NCI-H524 (cell line): ENCODE data around the gene SETBP1.
A peak's percentile ranks its signal among the peaks of the same experiment; 100 is the strongest.

ENCODE experiments used
- DNase-seq, 2 experiments: peaks; one replicate each; lab custom pipeline; 2025; lab: John Stamatoyannopoulos, UW

Gene SETBP1

DNA sequence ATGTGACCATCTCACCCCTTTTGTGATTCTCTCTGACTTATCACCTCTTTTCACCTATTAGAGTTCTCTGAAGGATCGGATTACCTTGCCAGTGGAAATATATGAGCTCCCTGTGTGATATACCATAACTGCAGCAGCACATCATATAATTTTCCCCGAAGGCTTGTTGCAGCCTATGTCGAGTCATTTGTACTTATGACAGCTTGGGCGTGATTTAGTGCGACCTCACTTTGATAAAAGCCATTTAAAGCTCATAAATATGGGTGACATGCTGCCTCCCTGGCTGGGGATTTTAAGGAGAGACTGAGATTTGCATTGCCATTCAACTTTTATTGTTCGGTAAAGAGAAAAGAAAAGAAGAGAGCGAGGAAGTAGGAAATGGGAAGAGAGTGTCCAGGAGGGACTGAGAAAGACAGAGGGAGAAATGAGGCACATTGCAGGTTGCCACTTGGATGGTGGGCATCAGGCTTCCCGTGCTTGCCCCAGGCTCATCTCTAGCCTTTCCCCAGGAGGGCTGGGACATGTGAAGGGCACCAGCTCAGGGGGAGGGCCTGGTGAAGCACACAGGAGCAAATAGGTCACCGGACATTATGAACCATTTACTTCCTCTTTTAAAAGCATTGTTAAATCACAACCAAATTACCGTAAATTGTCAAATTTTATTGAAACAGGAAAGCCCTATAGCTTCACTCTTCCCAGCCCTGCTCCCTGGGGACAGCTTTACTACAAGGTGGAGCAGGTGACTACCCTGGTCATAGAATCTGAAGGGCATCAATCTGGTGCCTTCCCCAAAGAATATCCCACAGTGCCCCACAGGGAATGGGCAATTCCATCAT is 161.3 kb downstream of the SETBP1 start:
- no peak for DNase-seq

DNA sequence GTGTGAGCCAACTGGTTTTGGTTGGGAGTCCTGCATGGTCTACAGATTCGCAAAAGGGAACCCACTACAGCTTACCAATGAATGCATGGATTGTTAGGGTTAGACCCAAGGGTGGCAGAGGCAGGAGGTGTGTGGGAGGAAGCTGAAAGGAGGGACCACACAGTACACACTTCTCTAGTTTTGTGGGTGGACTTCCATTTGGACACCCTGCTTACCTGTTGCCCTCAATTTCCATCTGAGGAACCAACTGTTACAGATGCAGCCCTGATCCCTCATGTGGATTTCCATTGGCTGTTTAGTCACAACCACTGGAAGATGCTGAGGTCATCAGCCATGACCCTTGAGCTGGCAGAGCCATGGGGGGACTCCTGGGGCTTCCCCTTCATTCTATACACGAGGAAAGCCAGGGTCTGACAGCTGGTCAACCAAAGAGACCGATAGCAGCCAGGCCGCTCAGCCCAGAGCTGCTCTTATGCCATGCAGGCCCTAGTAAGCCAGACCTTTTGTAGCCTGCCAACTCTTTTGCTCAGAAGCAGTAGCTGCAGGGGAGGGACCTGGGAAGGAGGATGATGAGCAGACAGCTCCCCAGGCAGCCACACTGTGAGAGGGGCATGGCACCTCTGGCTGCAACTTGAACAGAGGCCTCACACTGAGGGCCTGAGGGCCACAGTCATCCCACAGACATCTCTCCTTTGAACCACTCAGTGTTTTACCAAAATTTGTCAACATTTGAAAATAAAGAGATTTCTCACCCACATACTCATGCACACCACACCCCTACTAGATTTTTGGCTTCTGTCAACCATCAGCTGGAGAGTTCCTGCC is 162.1 kb downstream of the SETBP1 start:
- no peak for DNase-seq

DNA sequence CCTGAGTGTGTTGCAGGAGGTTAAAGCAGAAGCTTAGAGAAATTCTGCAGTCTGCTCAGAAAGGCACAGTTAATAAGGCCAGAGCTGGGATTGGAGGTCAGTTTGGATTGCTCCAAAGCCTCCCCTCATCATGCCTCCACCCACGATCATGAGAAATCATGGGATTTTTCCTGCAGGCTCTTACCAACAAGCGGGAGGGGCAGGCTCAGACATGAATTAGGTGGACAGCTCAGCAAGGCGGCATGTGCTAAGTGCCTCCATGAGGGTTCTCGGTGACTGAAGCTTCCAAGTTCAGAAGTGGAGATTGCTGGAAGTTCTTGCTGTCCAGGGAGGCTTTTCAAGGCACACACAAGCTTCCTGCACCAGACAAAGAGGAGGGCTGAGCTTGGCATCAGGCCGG is 163.8 kb downstream of the SETBP1 start:
- no peak for DNase-seq

DNA sequence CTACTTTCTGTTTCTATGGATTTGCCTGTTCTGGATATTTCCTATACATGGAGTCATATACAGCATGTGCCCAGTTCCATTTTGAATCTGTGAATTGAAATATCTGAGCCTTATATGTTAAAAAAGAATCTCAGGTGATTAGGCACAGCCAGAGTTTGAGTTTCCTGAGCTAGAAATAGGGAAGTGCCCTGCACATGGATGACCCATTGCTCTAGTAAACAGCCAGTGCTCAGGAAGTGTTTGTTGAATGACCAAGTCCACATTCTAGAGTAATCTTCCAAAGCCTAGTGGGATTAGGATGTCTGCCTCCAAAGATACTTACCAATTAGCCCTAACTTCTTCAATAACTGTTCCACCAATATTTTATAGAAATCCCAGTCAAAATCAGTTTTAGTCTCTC is 165.8 kb downstream of the SETBP1 start:
- no peak for DNase-seq

DNA sequence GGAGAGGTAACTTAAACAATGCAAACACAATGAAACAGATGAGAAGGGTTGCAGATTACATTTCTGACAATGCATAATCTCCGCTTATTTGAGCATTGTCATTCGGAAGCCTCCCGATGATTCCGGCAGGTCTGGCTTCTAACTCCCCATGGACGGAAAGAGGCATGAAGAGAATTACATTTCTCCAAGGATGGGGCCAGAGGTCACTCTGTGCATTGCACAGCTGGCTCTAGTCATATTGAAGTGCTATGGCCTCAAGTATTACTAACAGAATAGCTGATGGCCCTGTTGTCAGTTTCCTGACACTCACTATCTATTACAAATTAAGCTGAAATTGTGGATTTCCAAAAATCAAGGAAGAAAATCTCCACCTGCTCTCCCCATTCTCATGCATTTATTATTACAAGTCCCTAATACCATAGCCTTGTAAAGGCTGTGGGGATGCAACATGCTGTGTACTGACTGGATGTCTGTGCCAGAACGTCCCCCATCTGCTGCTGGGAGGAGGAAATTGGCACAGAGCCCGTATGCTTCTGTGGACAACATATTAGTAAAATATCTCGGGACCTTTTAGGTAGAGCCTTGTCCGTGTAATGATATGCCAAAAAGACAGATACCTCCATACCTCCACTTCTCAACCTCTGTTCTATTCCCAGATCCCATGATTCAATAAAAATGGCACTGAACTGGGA is 168.1 kb downstream of the SETBP1 start:
- peak; percentile 58 to 78 for DNase-seq

DNA sequence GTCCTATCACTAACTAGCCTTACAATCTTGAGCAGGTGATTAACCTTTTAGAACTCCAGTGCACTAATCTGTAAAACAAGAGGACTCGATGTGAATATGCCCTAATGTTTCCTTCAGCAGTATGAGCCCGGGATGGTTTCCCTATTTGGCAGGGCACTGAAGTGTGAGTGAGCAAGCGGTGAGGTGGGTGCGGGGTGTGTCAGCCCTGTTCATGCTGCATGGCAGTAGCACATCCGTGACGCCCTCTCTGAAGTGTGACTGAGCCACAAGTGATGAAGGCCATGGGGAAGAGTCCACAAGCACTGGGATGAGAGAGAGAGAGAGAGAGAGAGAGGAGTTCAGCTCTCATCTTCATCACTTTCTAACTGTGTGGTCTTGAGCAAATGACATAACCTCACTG is 168.7 kb downstream of the SETBP1 start:
- peak in 1 of 2 experiments; percentile 32 for DNase-seq

DNA sequence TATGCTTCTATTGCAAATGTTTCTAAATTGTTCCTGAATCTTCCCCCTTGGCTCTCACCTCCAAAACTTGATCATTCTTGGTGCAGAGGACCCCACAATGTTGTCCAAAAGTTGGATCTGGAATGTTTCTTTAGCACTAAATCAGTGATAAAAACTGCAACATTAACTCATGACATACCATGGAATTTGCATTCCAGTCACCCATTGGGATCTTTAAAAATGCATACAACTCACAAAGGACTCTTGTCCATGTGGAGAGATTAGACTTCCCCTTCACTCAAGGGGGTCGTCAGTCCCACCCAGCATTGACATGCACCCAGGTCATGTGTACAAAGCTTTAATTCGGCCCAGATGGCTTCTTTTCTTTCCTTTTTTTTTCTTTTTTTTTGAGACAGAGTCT is 169.3 kb downstream of the SETBP1 start:
- DNase-seq: no peak

DNA sequence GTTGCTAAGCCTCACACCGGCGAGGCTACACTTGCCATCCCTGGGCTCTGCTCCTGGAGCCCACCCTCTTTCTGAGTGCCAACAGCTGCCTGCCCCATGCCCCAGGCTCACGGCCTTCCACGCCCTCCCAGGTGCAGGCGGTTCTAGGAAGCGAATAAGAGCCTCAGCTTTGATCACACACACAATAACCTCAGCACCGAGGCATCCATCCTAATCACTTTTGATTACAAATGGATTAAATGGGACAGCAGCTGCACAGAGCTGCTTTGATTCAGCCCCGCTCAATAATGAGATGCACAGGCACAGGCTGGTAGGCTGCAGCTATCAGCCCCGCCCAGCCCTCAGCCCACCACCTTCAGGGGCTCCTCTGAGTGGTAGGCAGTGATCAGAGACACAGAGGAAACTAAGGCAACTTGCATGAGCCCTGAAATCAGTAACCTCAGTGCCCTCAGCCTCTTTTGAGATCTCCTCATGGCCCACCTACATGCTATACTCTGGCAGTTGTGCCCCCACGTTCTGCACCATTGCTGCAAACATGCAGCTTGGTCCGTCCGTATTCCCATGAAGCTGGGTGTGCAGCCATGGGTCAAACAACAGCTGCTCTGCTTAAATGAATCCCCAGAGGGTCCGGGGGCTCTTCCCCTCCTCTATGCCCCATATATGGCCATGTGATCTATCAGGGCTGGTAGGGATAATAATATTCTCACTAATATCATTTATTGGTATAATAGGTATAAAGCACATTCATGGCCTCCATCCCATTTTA is 171.4 kb downstream of the SETBP1 start:
- DNase-seq: peak; percentile 91 to 95

DNA sequence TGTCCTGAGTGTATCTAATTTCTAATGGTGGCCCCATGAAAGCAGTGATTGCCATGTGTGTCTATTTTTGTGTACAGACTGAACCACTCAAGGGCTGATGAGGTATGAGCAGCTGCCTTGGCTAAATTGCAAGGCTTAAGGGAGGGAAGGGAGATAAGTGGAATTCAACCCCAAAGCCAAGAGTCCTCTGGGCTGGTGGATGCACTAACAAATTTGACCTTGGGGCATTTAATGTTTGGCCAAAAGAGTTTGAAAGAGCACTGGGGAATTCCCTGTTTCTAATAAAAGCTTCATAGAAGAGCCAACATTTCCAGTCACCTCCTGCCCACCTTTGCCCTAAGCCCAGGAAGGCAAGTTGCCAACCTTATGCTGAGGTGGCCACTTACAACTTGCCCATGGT is 172.1 kb downstream of the SETBP1 start:
- DNase-seq: peak; percentile 73 to 89

DNA sequence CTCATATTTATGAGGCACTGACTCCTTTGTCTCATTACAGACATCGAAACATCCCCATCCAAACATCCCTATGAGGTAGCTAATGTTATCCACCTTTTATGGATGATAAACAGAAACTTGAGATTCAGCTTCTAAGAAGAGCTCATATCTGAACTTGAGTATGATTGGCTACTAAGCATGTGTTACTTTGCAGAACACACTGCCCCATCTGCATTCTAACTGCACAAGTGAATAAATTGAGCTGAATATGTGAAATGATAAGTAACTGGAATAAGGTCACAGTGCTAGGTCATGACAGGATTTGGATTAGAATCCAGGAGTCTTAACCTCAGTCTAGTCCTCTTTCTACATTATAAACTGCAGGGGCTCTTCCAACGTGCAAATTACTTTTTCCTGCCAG is 172.7 kb downstream of the SETBP1 start:
- no peak for DNase-seq

DNA sequence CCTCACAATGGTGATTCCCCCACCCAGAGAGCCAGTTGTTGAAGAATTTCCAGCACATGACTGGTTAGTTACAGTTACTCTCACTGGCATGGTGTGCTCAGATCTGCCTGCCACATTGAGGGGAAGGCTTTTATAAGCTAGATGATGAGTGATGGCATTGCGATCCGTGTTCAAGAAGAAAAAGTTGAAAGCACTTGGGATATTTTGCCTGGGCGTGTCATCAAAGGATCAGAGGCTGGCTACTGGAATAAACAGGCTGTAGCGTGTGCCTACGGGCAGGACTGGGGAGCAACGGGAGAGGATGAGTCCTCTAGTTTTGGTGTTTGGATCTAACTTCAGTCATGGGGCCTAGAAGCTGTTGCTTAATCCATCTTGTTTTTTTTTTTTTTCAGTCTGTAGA is 175.0 kb downstream of the SETBP1 start:
- DNase-seq: peak in 1 of 2 experiments; percentile 42

DNA sequence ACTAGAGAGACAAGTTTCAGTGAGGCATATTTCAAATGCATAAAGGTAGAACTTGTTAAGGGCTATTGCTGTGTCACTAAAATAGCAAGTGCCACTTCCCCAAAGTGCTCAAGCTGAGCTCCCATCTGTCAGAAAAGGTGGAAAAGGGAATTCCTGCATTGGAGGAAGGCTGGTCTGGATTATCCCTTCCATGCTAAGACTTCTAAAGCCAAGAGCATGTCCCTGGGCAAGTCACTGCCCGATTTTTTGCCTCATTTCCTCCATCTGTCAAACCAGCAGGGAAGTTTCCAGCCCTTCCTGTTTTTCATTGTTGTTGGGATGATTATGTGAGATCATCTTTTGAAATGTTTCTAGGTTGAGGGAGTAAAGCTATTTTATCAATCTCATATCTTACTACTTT is 175.5 kb downstream of the SETBP1 start:
- peak; percentile 87 to 92 for DNase-seq

DNA sequence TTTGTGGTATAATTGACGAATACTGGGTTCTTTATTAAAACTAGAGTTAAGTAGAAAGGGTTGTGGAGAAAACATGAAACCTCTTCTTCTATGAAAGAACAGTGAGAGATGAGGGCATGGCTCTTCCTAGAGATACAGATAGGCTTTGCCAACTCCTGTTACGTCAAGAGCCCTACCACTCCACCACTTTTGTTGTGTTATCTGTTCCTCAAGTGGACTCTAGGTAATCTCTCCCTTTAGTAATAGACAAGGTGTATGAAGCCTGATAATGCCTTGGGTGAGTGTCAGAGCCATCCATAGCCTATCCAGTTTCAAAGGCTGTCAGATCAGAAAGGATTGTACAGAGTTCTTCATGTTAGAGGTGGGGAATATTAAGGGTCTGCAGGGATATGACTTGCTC is 176.4 kb downstream of the SETBP1 start:
- DNase-seq: no peak

DNA sequence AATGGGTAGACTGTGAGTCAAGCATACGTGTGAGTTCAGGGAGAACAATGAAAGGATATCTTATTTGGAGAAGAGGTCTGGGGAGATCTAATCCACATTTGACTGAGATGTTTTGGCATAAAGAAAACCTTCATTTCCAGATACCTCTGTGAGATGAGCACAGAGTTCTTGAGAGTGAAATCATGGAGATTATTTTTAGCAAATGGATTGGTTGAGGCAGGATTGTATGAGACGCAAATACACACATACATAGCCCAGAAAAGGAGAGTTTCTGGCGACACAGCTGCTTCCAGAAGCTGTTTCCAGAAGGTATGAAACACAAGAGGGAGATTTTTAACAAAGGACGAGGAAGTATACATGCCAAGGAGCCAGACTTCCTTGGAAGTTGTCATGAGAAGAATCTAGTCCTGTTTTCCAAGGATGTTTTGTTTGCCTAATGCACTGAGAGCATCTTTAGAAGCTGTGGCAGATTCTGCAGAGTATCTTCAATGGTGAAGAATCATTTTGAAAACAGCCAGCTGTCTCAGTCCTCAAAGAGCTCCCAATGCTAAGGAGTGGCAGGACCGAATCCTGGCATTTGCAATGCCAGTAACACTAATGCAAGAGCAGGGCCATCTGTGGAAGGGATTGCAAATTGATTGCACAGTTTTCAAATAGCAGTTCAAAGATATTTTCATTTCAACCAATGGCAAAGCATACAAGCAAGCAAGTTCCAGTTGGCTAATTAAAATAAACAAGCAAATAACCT is 177.2 kb downstream of the SETBP1 start:
- peak; percentile 27 to 69 for DNase-seq

DNA sequence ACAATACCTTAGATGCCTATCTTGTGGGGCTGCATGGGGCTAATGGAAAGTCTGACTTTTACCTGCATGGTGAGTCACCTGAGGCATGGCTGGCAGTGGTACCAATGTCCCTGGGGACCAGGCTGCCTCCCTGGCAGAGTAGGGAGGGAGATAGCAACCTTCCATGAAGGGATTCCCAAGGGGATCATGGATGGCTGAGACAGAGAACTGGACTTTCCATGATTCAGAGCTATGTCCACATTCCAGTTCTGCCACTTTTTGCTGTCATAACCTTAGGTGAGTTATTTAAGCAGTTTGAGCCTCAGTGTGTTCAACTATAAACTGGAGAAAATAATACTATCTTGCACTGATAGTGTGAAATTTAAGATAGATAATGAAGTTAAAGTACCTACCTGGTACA is 178.6 kb downstream of the SETBP1 start:
- DNase-seq: no peak

DNA sequence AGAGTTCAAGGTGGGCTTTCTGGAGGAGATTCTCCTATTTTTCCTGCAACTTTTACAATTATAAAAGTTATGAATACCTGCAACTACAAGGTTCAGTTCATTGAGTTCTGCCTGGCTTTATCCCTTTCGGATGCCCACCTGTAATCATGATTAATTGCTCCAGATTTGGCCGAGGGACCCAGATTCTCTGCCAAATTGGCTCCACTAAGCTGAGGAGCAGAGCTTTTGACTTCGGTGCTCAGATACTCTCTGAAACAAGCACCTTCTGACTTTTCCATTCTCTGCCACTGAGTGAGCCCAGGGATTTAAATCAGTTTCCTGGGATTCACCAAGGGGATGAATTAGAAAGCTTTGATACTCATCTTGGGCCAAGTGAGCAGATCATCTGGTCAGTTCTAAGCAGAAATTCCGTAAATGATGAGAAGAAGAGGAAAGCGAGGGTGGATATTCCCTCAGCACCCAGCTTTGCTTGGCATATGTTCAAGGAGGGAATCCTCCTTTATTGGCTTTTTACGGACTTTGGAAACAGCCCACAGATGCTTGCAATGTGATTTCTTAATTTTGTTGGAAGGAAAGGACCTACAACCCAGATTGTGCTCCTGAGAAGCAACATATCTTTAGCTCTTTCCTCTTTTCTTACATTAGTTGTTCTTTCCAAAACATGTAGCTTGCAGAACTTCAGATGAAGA is 179.2 kb downstream of the SETBP1 start:
- no peak for DNase-seq

DNA sequence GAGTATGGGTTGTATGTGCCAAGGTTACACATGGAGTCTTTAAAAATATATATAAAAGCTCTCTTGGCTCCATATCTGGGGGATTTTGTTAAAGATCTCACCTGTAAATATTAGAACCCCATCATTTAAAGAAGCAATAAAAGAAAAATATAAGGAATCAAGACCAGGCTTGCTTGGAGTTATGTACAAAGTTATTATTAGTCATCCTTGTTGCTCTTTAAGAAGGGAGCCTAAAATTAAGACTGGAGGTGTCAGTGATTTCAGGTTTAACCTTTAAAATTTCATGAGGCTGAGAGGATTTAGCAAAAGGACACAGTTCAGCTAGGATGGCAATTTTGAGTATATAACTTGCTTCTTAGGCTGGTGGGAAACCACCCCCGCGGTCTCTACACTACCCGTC is 181.4 kb downstream of the SETBP1 start:
- DNase-seq: no peak

DNA sequence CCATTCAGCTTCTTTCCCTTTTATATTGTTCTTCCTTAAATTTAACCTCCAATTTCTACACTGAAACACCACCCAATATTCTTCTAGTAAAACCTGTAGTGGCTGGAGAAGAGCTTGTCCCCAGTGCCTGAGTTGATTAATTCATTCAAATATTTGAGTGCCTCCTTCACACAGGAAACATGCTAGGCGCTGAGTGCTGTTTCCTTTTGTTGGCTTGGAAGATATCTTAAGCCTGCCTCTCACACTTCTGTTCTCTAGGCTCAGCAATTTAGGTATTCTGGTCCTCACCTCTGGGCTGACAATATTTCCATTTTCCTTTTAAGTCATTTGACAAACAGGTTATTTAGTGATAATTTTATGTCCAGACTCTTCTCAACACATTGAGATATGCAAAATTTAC is 185.4 kb downstream of the SETBP1 start:
- DNase-seq: no peak

DNA sequence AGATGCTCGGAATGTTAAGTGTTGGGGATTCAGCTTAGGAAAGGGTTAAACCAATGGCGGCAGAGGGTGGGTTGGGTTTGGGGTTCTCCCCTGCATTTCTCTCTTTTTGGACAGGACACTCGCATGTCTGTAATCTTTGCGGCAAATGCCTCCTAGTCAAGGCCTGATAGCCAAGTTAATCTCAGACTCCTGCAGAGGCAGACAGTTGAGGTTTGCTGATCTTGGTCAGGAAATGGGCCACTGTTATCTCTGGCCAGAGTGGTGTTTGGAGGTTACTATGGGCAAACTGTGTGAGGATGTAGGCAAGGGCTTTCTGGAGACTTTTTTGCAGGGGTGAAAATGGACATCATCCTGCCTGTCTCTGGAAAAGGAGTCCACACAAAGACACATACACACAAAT is 188.8 kb downstream of the SETBP1 start:
- no peak for DNase-seq

DNA sequence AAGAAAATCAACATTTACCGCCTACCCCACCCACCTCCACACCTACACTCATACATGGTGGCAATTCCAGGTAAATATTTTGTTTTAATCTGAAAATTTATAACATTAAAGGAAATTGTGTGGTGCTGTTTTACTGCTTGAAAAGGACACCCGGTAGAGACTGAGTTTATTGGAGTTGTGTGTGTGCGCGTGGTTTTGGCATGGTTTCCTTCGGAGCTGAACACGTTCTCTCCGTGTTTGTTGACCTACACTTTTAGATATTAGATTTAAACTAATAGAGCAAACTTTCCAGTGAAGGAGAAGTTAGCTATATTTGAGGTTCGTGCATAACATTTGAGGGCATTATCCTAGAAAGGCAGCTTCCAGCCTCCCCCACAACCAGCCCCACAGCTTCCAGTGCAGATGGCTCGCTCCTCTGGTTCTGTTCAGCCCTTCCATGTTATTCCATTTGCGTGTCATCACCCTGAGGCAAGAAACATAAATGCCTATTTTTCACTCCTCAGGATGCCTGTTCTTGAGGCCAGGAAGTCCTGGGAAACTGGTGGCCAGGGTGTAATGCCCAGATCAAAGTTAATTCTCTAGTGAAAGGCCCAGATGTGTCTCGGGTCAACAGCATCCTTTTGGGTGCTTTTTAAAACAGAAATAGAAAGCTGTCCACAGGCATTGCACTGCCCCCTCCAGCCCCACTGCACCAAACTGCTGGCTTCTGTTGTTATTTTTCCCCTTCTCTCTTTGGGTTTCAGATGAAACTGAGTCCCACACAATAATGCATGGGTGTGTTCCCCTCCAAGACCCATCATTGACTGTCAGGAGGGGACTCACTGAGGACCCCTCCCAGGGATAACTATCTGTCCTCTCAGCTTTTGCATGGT is 190.2 kb downstream of the SETBP1 start:
- DNase-seq: no peak
